Measurements from ENCODE around the gene KSR1. TPM values are rescaled to one million over a fixed set of nuclear protein-coding genes. Genes with fewer than 3 reads are reported as not detected.
"Not testable (repeated sequence)": the region's sequence is repeated elsewhere in the genome, so short reads cannot be mapped to it uniquely, and the experiment has no call there.

KSR1 gene
- total RNA-seq, 4 donors from 2014 or later, result 10.4 to 17.7 (median 13.2) TPM

- DNase-seq (peak in 1 of 2 donors; percentile 49), ATAC-seq (no peak)
- no peak overlapping the region for H3K4me3 ChIP-seq
- intact Hi-C loops (cut with DNase I; ENCODE audit: low total_unique reads) (loop anchor here (1.0 to 5.0 kb wide), 3 partner anchors 101 to 418 kb away; partner anchors contain the start of gene LYRM9), in situ Hi-C loops (cut with MboI; ENCODE audit: low sequenced_read_pairs in 4 of 4) (loop anchor here (5.0 to 25.0 kb wide), 5 partner anchors 48 to 303 kb away; partner anchors contain the start of gene LYRM9 (in 1 of the 4))
- peaks cover 0 to 2% of the 10 kb centered on the region in 2 donors for H3K4me1 ChIP-seq
- H3K36me3 ChIP-seq, result no peaks in the 10 kb centered on the region
- H3K27me3 ChIP-seq, result no peaks in the 10 kb centered on the region
- TF ChIP-seq POLR2A (IDR thresholded peaks at IDR 0.05), result no peak
- peak; percentile 54 to 92 (median 82) for TF ChIP-seq CTCF (IDR thresholded peaks at IDR 0.05 in 4 of 5, conservative IDR thresholded peaks at IDR 0.05 in 1 of 5)
- no peaks in the 10 kb centered on the region for H3K9me3 ChIP-seq
- H3K27ac ChIP-seq, result no peak overlapping the region
Observed at GRCh38 chr17:27654654-27655524, 198.6 kb downstream of the KSR1 start.

GRCh38 chr17:27655525-27656111, 199.4 kb downstream of the KSR1 start:
- ATAC-seq; H3K36me3 ChIP-seq; H3K4me1 ChIP-seq; H3K9me3 ChIP-seq; H3K27me3 ChIP-seq; H3K4me3 ChIP-seq; H3K27ac ChIP-seq; DNase-seq; intact Hi-C loops (cut with DNase I; ENCODE audit: low total_unique reads): not testable (repeated sequence)
- in situ Hi-C loops (cut with MboI; ENCODE audit: low sequenced_read_pairs in 4 of 4), result loop anchor here in 2 of 4 donors (25.0 kb wide), 2 partner anchors 107 to 232 kb away; partner anchors contain the start of gene LYRM9 (in 1 of the 2)

GRCh38 chr17:27656620-27657019, 200.4 kb downstream of the KSR1 start:
- in situ Hi-C loops (cut with MboI; ENCODE audit: low sequenced_read_pairs in 4 of 4), result loop anchor here in 2 of 4 donors (25.0 kb wide), 2 partner anchors 106 to 231 kb away; partner anchors contain the start of gene LYRM9 (in 1 of the 2)
- intact Hi-C loops (cut with DNase I; ENCODE audit: low total_unique reads); H3K4me1 ChIP-seq; H3K4me3 ChIP-seq; H3K27ac ChIP-seq; ATAC-seq; H3K27me3 ChIP-seq; H3K36me3 ChIP-seq; DNase-seq; H3K9me3 ChIP-seq: not testable (repeated sequence)

GRCh38 chr17:27657620-27658019, 201.4 kb downstream of the KSR1 start:
- intact Hi-C loops (cut with DNase I; ENCODE audit: low total_unique reads), result no loop called here
- Histone ChIP-seq H3K36me3 (no peaks in the 10 kb centered on the region), H3K9me3 (no peaks in the 10 kb centered on the region), H3K4me3 (no peak overlapping the region), H3K4me1 (no peaks in the 10 kb centered on the region), H3K27ac (no peak overlapping the region), H3K27me3 (no peaks in the 10 kb centered on the region)
- TF ChIP-seq CTCF (IDR thresholded peaks at IDR 0.05 in 4 of 5, conservative IDR thresholded peaks at IDR 0.05 in 1 of 5), result no peak
- no peak for TF ChIP-seq POLR2A (IDR thresholded peaks at IDR 0.05)
- DNase-seq (no peak), ATAC-seq (no peak)
- in situ Hi-C loops (cut with MboI; ENCODE audit: low sequenced_read_pairs in 4 of 4), result loop anchor here in 2 of 4 donors (25.0 kb wide), 2 partner anchors 105 to 230 kb away; partner anchors contain the start of gene LYRM9 (in 1 of the 2)

GRCh38 chr17:27659683-27660082, 203.4 kb downstream of the KSR1 start:
- intact Hi-C loops (cut with DNase I; ENCODE audit: low total_unique reads) (no loop called here), in situ Hi-C loops (cut with MboI; ENCODE audit: low sequenced_read_pairs in 4 of 4) (loop anchor here in 2 of 4 donors (25.0 kb wide), 2 partner anchors 103 to 228 kb away; partner anchors contain the start of gene LYRM9 (in 1 of the 2))
- no peaks in the 10 kb centered on the region for H3K9me3 ChIP-seq
- no peak for ATAC-seq
- no peak for DNase-seq
- no peaks in the 10 kb centered on the region for H3K27me3 ChIP-seq
- H3K36me3 ChIP-seq, result no peaks in the 10 kb centered on the region
- no peaks in the 10 kb centered on the region for H3K4me1 ChIP-seq
- TF ChIP-seq POLR2A (IDR thresholded peaks at IDR 0.05) (no peak), CTCF (IDR thresholded peaks at IDR 0.05 in 4 of 5, conservative IDR thresholded peaks at IDR 0.05 in 1 of 5) (no peak)
- no peak overlapping the region for H3K27ac ChIP-seq
- H3K4me3 ChIP-seq, result no peak overlapping the region

Measured in gastrocnemius medialis (tissue), 4 donors.